Measurements from ENCODE around the gene CHD9.
A peak's percentile ranks its signal among the peaks of the same experiment; 100 is the strongest.

Gene CHD9

DNA sequence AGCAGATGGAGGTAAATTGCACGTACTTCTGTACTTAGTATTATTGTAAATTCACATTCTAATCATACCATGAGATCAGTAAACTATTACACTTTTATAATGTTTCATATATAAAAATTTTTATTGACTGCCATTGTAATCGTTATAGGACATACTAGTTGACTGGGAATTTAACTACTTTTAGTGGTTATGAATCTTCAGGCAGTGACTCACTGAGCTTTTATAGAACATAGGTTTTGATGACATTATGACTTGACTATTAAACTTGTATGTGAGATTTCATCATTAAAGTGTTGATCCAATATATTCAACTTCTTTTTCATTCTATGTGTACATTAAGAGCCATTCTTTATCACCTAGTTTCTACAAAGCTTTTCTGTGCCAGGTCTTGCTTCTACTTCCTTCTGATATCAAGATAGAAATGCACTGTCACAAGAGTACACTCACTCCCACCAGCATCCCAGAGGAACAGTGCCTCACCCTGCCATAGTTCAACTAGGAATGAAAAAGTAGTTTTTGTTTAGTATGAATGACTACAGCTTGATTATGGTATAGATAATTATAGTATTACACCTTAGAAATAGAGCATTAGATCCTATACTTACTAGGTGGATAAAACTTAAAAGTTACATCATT, 237.1 kb downstream of the CHD9 start:
- no peak for TF ChIP-seq ZNF121 (tag by site-specific recombination; IDR thresholded peaks at IDR 0.05)
- no peak overlapping the region for H3K27ac ChIP-seq (ENCODE audit: extremely low read depth, low read depth, low read length)
- H3K4me3 ChIP-seq (ENCODE audit: low read depth, low read length) = no peak overlapping the region
- no peaks in the 10 kb centered on the region for H3K4me1 ChIP-seq (ENCODE audit: control insufficient read depth, insufficient read depth, low read length)
- no peaks in the 10 kb centered on the region for H3K9me3 ChIP-seq (ENCODE audit: control insufficient read depth, insufficient read depth, low read depth, low read length)
- POLR2A ChIA-PET = no interaction called here
- H3K36me3 ChIP-seq (ENCODE audit: control insufficient read depth in 2 of 2, insufficient read depth in 1 of 2, low read length in 2 of 2) = peaks cover 42 to 92% of the 10 kb centered on the region in 2 experiments
- CTCF ChIA-PET = interaction anchor here (0.6 to 1.2 kb wide), 4 partner anchors 8 to 527 kb away, joined by 3 to 6 read pairs (median 5); no protein-coding TSS in a partner anchor

GRCh38 chr16:53297477-53297876, 242.7 kb downstream of the CHD9 start:
- ChIA-PET POLR2A (no interaction called here), CTCF (no interaction called here)
- H3K36me3 ChIP-seq (ENCODE audit: control insufficient read depth in 2 of 2, insufficient read depth in 1 of 2, low read length in 2 of 2) = peaks cover 36 to 83% of the 10 kb centered on the region in 2 experiments
- H3K9me3 ChIP-seq (ENCODE audit: control insufficient read depth, insufficient read depth, low read depth, low read length) = no peaks in the 10 kb centered on the region
- no peak overlapping the region for H3K27ac ChIP-seq (ENCODE audit: extremely low read depth, low read depth, low read length)
- H3K4me3 ChIP-seq (ENCODE audit: low read depth, low read length) = no peak overlapping the region
- TF ChIP-seq ZNF501 (tag by site-specific recombination; IDR thresholded peaks at IDR 0.05) (no peak), ZNF24 (tag by site-specific recombination; IDR thresholded peaks at IDR 0.05) (no peak), ZNF658 (tag by site-specific recombination; IDR thresholded peaks at IDR 0.05) (no peak), SP7 (tag by site-specific recombination; IDR thresholded peaks at IDR 0.05) (no peak)
- H3K4me1 ChIP-seq (ENCODE audit: control insufficient read depth, insufficient read depth, low read length) = no peaks in the 10 kb centered on the region

GRCh38 chr16:53304334-53304733, 249.5 kb downstream of the CHD9 start:
- H3K4me1 ChIP-seq (ENCODE audit: control insufficient read depth, insufficient read depth, low read length) = no peaks in the 10 kb centered on the region
- TF ChIP-seq, protein P1, sequence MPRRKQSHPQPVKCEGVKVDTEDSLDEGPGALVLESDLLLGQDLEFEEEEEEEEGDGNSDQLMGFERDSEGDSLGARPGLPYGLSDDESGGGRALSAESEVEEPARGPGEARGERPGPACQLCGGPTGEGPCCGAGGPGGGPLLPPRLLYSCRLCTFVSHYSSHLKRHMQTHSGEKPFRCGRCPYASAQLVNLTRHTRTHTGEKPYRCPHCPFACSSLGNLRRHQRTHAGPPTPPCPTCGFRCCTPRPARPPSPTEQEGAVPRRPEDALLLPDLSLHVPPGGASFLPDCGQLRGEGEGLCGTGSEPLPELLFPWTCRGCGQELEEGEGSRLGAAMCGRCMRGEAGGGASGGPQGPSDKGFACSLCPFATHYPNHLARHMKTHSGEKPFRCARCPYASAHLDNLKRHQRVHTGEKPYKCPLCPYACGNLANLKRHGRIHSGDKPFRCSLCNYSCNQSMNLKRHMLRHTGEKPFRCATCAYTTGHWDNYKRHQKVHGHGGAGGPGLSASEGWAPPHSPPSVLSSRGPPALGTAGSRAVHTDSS (tag by site-specific recombination; IDR thresholded peaks at IDR 0.05) = peak; percentile 99
- no peak for TF ChIP-seq ZEB2 (tag by site-specific recombination; IDR thresholded peaks at IDR 0.05)
- H3K9me3 ChIP-seq (ENCODE audit: control insufficient read depth, insufficient read depth, low read depth, low read length) = no peaks in the 10 kb centered on the region
- ChIA-PET POLR2A (no interaction called here), CTCF (no interaction called here)
- peaks cover 30 to 72% of the 10 kb centered on the region in 2 experiments for H3K36me3 ChIP-seq (ENCODE audit: control insufficient read depth in 2 of 2, insufficient read depth in 1 of 2, low read length in 2 of 2)
- H3K4me3 ChIP-seq (ENCODE audit: low read depth, low read length) = no peak overlapping the region
- H3K27ac ChIP-seq (ENCODE audit: extremely low read depth, low read depth, low read length) = no peak overlapping the region

- CTCF ChIA-PET = no interaction called here
- H3K9me3 ChIP-seq (ENCODE audit: control insufficient read depth, insufficient read depth, low read depth, low read length) = no peaks in the 10 kb centered on the region
- H3K36me3 ChIP-seq (ENCODE audit: control insufficient read depth in 2 of 2, insufficient read depth in 1 of 2, low read length in 2 of 2) = peaks cover 29 to 70% of the 10 kb centered on the region in 2 experiments
- TF ChIP-seq REST (tag by site-specific recombination; IDR thresholded peaks at IDR 0.05) (no peak), ZNF660 (tag by site-specific recombination; IDR thresholded peaks at IDR 0.05) (no peak)
- H3K4me1 ChIP-seq (ENCODE audit: control insufficient read depth, insufficient read depth, low read length) = no peaks in the 10 kb centered on the region
- no peak overlapping the region for H3K4me3 ChIP-seq (ENCODE audit: low read depth, low read length)
- POLR2A ChIA-PET = no interaction called here
- H3K27ac ChIP-seq (ENCODE audit: extremely low read depth, low read depth, low read length) = no peak overlapping the region
Measured at GRCh38 chr16:53305743-53306142, 251.0 kb downstream of the CHD9 start.

- peaks cover 28 to 73% of the 10 kb centered on the region in 2 experiments for H3K36me3 ChIP-seq (ENCODE audit: control insufficient read depth in 2 of 2, insufficient read depth in 1 of 2, low read length in 2 of 2)
Measured at GRCh38 chr16:53309457-53309856, 254.7 kb downstream of the CHD9 start.

More at GRCh38 chr16:53309457-53309856, 254.7 kb downstream of the CHD9 start:
- Histone ChIP-seq H3K27ac (ENCODE audit: extremely low read depth, low read depth, low read length) (no peak overlapping the region), H3K4me3 (ENCODE audit: low read depth, low read length) (no peak overlapping the region), H3K9me3 (ENCODE audit: control insufficient read depth, insufficient read depth, low read depth, low read length) (no peaks in the 10 kb centered on the region), H3K4me1 (ENCODE audit: control insufficient read depth, insufficient read depth, low read length) (no peaks in the 10 kb centered on the region)
- ChIA-PET POLR2A (no interaction called here), CTCF (no interaction called here)
- TF ChIP-seq ZNF701 (tag by site-specific recombination; IDR thresholded peaks at IDR 0.05) (no peak), YY2 (tag by site-specific recombination; IDR thresholded peaks at IDR 0.05) (no peak), ZNF175 (tag by site-specific recombination; IDR thresholded peaks at IDR 0.05) (no peak), ZNF23 (tag by site-specific recombination; IDR thresholded peaks at IDR 0.05; ENCODE audit: borderline replicate concordance) (no peak), ZNF202 (tag by site-specific recombination; IDR thresholded peaks at IDR 0.05; ENCODE audit: borderline replicate concordance) (no peak), ZNF394 (tag by site-specific recombination; IDR thresholded peaks at IDR 0.05; ENCODE audit: borderline replicate concordance) (no peak), ZNF214 (tag by site-specific recombination; IDR thresholded peaks at IDR 0.05; ENCODE audit: borderline replicate concordance) (no peak)

All from HEK293 (cell line).